Panc1 (cell line): ENCODE data around the gene ZNF516. TPM values are rescaled to one million over a fixed set of nuclear protein-coding genes. Genes with fewer than 3 reads are reported as not detected.
A peak's percentile ranks its signal among the peaks of the same experiment; 100 is the strongest.

Experiments
- ATAC-seq: fragments of 200-7000 bp; cut with Tn5 transposase; 2 replicates; pipeline ENCODE4 v1.9.1; 2020; ENCODE audit warnings: mild to moderate bottlenecking, moderate library complexity
- BruUV-seq: library from RNA; stranded (reverse); fragments of 400-500 nt; replicated peaks from 2 replicates; lab custom pipeline; 2021; lab: Mats Ljungman, UMichigan
- CTCF ChIA-PET: fragments of 300-600 bp; sonication (Branson Sonifier 250); formaldehyde crosslinking; loops from one replicate; lab custom pipeline; 2022; ENCODE audit warnings: antibody characterized with exemption; lab: Charles Lee
- POLR2A ChIA-PET: fragments of 300-600 bp; sonication (Branson Sonifier 250); formaldehyde crosslinking; loops from one replicate; lab custom pipeline; 2022; ENCODE audit warnings: antibody characterized with exemption; lab: Charles Lee
- DNase-seq: peaks from one replicate; pipeline ENCODE4 v3.0.0-alpha.2; 2010; ENCODE audit warnings: low read depth, low spot score
- H3K27ac ChIP-seq: 2 replicates; pipeline ENCODE4 v1.5.1; 2011; ENCODE audit warnings: mild to moderate bottlenecking, low read length, inconsistent platforms
- H3K27me3 ChIP-seq: fragments of 200-500 bp; sonication (Bioruptor generic); 2 replicates; pipeline ENCODE4 v1.6.0; 2014; ENCODE audit warnings: low read length, inconsistent platforms; ENCODE audit not compliant: control insufficient read depth, insufficient read depth
- H3K36me3 ChIP-seq: fragments of 200-500 bp; sonication (Bioruptor generic); 2 replicates; pipeline ENCODE4 v1.5.1; 2014; ENCODE audit warnings: inconsistent platforms, mild to moderate bottlenecking, low read length, moderate library complexity; ENCODE audit not compliant: control insufficient read depth, insufficient read depth
- H3K4me1 ChIP-seq: 2 replicates; pipeline ENCODE4 v1.5.1; 2011; ENCODE audit warnings: inconsistent platforms, mild to moderate bottlenecking, low read length, moderate library complexity; ENCODE audit not compliant: control insufficient read depth, insufficient read depth
- H3K4me3 ChIP-seq, 2 experiments: 2 replicates each; pipeline ENCODE4 v1.5.1; 2011 to 2012; ENCODE audit warnings: low read depth in 2 of 2, low read length in 2 of 2, mild to moderate bottlenecking in 2 of 2, inconsistent platforms in 1 of 2, moderate library complexity in 1 of 2
- H3K9me3 ChIP-seq: fragments of 200-500 bp; sonication (Bioruptor generic); 2 replicates; pipeline ENCODE4 v1.5.1; 2014; ENCODE audit warnings: low read depth, mild to moderate bottlenecking, inconsistent platforms, low read length, moderate library complexity; ENCODE audit not compliant: control insufficient read depth, insufficient read depth
- POLR2AphosphoS5 ChIP-seq: IDR thresholded peaks from 2 replicates; pipeline ENCODE4 v1.6.1; 2012; ENCODE audit warnings: mild to moderate bottlenecking, low read depth, low read length, moderate library complexity
- SIN3A ChIP-seq: IDR thresholded peaks from 2 replicates; pipeline ENCODE4 v1.6.1; 2012; ENCODE audit warnings: low read depth, mild to moderate bottlenecking, low read length, moderate library complexity, borderline replicate concordance; ENCODE audit not compliant: insufficient read depth
- TCF7L2 ChIP-seq: IDR thresholded peaks from 2 replicates; pipeline ENCODE4 v1.6.1; 2011; ENCODE audit warnings: mild to moderate bottlenecking, low read depth, low read length, inconsistent platforms
- in situ Hi-C: cut with HindIII; loops from 2 replicates; pipeline ENCODE4 v1.10.0; 2016; ENCODE audit warnings: low sequenced_read_pairs, low pct_unique_long_range_greater_than_20kb
- intact Hi-C: fragments of 100-400 bp; cut with micrococcal nuclease; formaldehyde crosslinking; loops from one replicate; pipeline ENCODE4 v1.10.0; 2022; ENCODE audit not compliant: unreplicated experiment
- total RNA-seq: library from RNA; stranded (reverse); gene quantifications from one replicate; pipeline ENCODE4 v1.2.1, GENCODE V29; 2021; ENCODE audit not compliant: unreplicated experiment
- TF ChIP-seq, protein P1 (sequence below), 2 experiments: IDR thresholded peaks; 2 replicates each; pipeline ENCODE4 v1.6.1; 2011 to 2012; ENCODE audit warnings: low read depth in 2 of 2, control low read depth in 1 of 2, low read length in 1 of 2, mild to moderate bottlenecking in 1 of 2, moderate library complexity in 1 of 2; ENCODE audit not compliant: insufficient read depth in 1 of 2
- TF ChIP-seq, protein P2 (sequence below): fragments of 450-650 bp; IDR thresholded peaks from 2 replicates; pipeline ENCODE4 v1.5.1; 2017; ENCODE audit warnings: mild to moderate bottlenecking

Gene ZNF516
- total RNA-seq, 1 experiment from 2014 or later: 28.6 TPM

GRCh38 chr18:76412818-76413565, 82.0 kb downstream of the ZNF516 start:
- H3K4me3 ChIP-seq: no peak overlapping the region
- no peak overlapping the region for H3K27ac ChIP-seq
- intact Hi-C loops (no loop called here), in situ Hi-C loops (no loop called here)
- H3K27me3 ChIP-seq: no peaks in the 10 kb centered on the region
- ATAC-seq: no peak
- no peaks in the 10 kb centered on the region for H3K36me3 ChIP-seq
- POLR2A ChIA-PET: no interaction called here
- no peaks in the 10 kb centered on the region for H3K4me1 ChIP-seq
- TF ChIP-seq TCF7L2 (no peak), SIN3A (no peak), POLR2AphosphoS5 (no peak)
- TF ChIP-seq, protein P1, sequence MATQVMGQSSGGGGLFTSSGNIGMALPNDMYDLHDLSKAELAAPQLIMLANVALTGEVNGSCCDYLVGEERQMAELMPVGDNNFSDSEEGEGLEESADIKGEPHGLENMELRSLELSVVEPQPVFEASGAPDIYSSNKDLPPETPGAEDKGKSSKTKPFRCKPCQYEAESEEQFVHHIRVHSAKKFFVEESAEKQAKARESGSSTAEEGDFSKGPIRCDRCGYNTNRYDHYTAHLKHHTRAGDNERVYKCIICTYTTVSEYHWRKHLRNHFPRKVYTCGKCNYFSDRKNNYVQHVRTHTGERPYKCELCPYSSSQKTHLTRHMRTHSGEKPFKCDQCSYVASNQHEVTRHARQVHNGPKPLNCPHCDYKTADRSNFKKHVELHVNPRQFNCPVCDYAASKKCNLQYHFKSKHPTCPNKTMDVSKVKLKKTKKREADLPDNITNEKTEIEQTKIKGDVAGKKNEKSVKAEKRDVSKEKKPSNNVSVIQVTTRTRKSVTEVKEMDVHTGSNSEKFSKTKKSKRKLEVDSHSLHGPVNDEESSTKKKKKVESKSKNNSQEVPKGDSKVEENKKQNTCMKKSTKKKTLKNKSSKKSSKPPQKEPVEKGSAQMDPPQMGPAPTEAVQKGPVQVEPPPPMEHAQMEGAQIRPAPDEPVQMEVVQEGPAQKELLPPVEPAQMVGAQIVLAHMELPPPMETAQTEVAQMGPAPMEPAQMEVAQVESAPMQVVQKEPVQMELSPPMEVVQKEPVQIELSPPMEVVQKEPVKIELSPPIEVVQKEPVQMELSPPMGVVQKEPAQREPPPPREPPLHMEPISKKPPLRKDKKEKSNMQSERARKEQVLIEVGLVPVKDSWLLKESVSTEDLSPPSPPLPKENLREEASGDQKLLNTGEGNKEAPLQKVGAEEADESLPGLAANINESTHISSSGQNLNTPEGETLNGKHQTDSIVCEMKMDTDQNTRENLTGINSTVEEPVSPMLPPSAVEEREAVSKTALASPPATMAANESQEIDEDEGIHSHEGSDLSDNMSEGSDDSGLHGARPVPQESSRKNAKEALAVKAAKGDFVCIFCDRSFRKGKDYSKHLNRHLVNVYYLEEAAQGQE (IDR thresholded peaks at IDR 0.05; ENCODE audit: insufficient read depth in 1 of 2, low read depth in 2 of 2, low read length in 1 of 2): no peak
- TF ChIP-seq, protein P2, sequence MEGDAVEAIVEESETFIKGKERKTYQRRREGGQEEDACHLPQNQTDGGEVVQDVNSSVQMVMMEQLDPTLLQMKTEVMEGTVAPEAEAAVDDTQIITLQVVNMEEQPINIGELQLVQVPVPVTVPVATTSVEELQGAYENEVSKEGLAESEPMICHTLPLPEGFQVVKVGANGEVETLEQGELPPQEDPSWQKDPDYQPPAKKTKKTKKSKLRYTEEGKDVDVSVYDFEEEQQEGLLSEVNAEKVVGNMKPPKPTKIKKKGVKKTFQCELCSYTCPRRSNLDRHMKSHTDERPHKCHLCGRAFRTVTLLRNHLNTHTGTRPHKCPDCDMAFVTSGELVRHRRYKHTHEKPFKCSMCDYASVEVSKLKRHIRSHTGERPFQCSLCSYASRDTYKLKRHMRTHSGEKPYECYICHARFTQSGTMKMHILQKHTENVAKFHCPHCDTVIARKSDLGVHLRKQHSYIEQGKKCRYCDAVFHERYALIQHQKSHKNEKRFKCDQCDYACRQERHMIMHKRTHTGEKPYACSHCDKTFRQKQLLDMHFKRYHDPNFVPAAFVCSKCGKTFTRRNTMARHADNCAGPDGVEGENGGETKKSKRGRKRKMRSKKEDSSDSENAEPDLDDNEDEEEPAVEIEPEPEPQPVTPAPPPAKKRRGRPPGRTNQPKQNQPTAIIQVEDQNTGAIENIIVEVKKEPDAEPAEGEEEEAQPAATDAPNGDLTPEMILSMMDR: no peak
- DNase-seq: no peak
- no peaks in the 10 kb centered on the region for H3K9me3 ChIP-seq
- CTCF ChIA-PET: no interaction called here
- no TSS peak for BruUV-seq

DNA sequence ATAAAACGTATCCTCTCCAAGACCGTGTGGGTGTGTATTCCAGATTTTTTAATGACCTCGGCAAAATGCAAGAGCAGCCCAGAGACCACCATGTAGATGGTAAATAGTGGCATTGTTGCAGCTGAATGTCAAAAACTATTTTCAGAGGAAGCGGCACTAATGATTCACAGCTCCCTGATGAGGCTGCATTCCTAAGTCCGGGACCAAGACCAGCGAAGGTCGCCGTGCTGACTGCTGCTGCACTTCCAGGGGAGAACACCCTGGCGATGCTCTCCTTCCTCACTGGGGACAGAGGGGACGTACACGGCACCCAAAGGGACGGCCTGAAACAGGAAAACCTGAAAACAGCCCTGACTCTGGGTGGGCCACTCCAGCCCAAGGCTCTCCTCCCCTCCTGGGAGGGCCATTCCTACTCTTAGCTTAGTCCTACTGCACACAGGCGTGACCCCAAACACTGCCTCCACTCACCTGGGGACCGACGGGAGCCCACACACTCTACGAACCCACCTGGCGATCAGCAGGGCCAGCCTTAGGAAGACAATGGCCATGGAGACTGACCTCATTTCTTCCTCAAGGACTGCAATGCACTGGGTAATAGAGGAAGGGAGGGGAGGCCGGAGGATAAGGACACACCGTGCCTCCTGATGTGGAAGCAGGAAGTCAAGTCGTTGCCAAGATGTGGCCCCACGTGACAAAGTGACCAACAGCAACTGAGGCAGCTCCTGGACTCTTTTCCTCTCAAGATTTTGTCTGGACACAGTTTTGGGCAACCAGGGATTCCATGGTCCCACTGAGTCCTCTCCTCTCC, 82.8 kb downstream of the ZNF516 start:
- in situ Hi-C loops: no loop called here
- ATAC-seq: peak; percentile 42; the same call in 1 of the 2 replicates
- CTCF ChIA-PET: no interaction called here

More for the DNA sequence above, 82.8 kb downstream of the ZNF516 start:
- no peak overlapping the region for H3K27ac ChIP-seq
- no peaks in the 10 kb centered on the region for H3K36me3 ChIP-seq
- no peak overlapping the region for H3K4me3 ChIP-seq
- no peaks in the 10 kb centered on the region for H3K27me3 ChIP-seq
- no peaks in the 10 kb centered on the region for H3K9me3 ChIP-seq
- intact Hi-C loops: no loop called here
- no peak for DNase-seq
- no peaks in the 10 kb centered on the region for H3K4me1 ChIP-seq
- TF ChIP-seq, protein P2: no peak
- TF ChIP-seq SIN3A (no peak), POLR2AphosphoS5 (no peak), TCF7L2 (no peak)
- TF ChIP-seq, protein P1 (IDR thresholded peaks at IDR 0.05; ENCODE audit: insufficient read depth in 1 of 2, low read depth in 2 of 2, low read length in 1 of 2): no peak
- BruUV-seq: no TSS peak
- POLR2A ChIA-PET: no interaction called here
